ENCODE results near the gene RGS9BP.
"Not testable (repeated sequence)": the region's sequence is repeated elsewhere in the genome, so short reads cannot be mapped to it uniquely, and the experiment has no call there.

The RGS9BP gene

DNA sequence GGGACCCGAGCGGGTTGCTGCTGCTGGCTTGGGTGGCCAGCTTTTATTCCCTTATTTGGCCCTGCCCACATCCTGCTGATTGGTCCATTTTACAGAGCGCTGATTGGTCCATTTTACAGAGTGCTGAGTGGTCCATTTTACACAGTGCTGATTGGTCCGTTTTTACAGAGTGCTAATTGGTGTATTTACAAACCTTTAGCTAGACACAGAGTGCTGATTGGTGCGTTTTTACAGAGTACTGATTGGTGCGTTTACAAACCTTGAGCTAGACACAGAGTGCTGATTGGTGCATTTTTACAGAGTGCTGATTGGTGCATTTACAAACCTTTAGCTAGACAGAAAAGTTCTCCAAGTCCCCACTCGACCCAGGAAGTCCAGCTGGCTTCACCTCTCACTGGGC is 24.5 kb downstream of the RGS9BP start:
- not testable (repeated sequence) for DNase-seq

DNA sequence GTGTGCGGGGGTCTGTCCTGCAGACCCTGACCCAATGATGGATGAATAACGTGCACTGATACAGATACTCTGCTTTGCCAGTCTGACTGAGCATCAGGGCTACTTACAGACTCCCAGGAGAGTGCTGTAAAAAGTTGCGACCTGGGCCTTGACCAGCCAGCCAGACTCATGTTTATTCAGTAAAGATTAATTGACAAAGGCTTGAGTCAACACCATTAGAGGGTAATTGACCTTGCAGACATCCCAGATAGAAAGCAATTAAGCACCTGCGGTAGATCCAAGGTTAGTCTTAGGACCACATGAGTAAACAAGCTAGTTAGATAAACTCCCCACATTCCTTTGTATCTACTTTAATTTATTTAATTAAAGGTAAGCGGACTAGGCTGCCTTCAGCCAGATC is 26.4 kb downstream of the RGS9BP start:
- DNase-seq = no peak

DNA sequence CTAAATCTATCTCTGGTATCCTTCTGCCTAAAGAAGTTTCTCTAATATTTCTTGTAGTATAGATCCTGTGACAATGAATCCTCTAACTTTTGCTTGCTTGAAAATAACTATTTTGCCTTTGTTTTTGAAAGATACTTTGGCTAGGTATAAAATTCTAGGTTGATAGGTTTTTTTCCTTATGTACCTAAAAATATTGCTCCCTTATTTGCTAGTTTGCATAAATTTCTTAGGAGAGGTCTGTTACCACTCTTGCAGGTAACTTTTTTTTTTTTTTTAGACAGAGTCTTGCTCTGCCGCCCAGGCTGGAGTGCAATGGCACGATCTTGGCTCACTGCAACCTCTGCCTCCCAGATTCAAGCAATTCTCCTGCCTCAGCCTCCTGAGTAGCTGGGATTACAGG is 28.4 kb downstream of the RGS9BP start:
- DNase-seq = not testable (repeated sequence)

DNA sequence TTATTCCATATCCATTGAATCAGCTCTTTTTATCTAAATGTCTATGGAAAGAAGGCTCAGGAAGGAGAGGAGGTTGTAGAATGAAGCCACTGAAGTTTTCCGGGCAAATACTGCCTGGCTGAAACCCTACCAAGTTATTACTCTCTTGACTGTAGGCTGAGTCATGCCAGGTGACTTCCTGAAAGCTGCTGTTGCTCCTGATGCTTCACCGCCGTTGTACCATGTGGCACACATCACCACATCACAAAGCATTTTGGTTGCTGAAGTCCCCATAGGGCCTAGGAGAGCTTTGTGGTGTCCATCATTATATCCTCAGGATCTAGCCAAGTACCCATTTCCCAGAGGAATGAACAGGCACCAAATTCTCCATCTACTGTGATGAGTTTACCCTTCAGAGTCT is 32.8 kb downstream of the RGS9BP start:
- DNase-seq = no peak

- no peak for DNase-seq
Measured at GRCh38 chr19:32709032-32709431, 33.4 kb downstream of the RGS9BP start.

DNA sequence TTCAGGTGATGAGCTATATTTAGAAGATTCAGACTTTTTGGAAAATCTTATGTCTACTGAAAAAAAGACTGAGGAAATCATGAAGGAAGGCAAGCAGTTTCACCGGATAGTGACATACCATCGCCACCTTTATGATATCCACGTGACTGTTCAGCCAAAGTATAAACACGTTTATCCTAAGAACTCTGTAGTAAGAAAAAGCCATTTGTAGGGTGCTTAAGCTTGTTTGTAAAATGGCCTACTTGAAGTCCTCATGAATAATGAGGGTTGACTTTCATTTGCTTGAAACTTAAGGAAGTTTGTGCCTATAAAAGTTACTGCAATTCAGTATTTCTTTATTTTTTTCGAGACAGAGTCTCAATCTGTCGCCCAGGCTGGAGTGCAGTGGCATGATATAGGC is 36.1 kb downstream of the RGS9BP start:
- DNase-seq = no peak

DNA sequence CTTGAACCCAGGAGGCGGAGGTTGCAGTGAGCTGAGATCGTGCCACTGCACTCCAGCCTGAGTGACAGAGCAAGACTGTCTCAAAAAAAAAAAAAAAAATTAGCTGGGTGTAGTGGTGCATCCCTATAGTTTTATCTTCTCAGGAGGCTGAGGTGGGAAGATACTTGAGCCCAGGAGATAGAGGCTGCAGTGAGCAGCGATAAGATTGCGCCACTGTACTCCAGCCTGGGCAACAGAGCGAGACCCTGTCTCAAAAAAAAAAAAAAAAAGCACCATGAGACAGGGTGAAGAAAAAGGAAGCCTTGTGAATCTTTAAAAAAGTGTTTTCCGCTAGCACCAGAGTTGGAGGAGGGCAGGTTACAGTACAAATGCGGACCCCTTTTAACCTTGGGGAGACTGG is 40.6 kb downstream of the RGS9BP start:
- DNase-seq = not testable (repeated sequence)

DNA sequence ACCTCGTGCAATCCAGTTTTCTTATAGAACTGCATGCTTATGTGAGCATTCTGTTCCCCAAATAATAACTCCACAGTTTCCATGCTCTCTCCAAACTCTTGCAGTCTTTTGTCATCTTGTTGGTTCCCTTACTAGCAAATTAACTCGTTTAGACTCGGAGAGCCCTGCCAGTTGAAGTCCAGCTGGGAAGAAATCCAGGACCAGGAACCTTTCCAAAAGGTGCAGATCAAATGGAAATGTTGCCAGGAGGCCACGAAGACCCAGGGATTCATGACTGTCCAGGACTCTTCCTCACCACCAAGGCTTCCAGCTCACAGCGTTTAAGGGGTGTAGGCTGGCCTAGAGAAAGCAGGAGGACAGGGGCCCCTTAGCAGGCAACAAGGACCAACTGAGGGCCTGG is 41.8 kb downstream of the RGS9BP start:
- no peak for DNase-seq

DNA sequence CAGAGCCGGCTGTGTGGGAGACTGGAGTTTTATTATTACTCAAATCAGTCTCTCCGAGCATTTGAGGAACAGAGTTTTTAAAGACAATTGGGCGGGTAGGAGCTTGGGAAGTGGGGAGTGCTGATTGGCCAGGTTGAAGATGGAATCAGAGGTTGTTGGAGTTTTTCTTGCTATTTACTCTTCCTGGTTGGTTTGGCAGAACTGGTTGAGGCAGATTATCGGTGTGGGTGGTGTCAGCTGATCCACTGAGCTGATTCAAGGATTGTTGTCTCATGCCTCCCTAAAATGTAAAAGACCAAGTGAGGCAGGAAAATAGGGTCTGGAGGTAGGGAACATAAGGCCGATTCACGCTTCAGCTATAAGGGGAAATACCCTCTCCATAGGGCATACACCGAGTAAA is 42.6 kb downstream of the RGS9BP start:
- no peak for DNase-seq

DNA sequence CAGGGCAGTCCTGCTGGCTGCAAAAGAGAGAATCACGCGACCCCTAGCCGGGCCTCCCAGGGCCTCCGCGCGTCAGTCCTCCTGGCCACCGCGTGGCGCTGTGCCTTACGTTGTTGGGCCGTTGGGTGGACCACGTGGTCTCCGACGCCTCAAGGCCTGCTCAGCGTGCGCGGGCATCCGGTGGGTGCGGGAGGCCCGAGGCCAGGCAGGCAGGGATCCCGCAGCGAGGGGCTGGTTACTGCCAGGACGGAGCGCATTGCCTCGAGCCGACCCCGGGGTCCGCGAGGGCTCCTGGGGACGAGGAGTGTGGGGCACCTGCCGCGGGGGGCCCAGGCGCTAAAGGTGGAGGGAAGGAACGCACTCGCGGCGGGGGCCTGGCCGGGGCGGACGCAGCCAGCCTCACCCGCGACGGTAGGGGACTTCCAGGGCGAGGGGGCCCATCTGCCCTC is 44.0 kb downstream of the RGS9BP start, which contains the start of gene TDRD12:
Gene TDRD12 (plus strand): TSS at position 157 of the 449 bp plus-strand sequence. CDS start 306 bp downstream, outside the sequence.
- DNase-seq = no peak

- no peak for DNase-seq
Measured at GRCh38 chr19:32720216-32720935, 44.7 kb downstream of the RGS9BP start.

DNA sequence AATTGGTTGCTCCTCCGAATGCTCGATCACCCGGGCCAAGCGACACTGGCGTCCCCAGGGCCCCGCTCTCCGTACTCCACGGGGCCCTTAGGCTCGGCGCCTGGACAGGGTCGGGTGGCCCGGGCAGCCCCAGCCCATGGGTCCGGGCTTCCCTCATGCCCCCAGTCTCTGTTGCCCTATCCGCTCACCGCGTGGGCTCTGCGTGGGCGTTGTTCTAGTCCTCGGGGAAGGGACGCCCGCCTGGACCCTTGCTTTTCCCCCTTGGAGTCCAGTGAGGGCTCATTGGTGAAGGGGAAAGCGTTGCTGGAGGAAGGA is 45.2 kb downstream of the RGS9BP start:
- DNase-seq = no peak

All from COR-L47 (cell line).